22Rv1 (cell line): Measurements from ENCODE around the gene KCNQ2.

Experiments
- CTCF ChIP-seq: fragments of 450-650 bp; IDR thresholded peaks from 2 replicates; pipeline ENCODE4 v1.5.1; 2017; ENCODE audit warnings: mild to moderate bottlenecking
- ZFX ChIP-seq: fragments of 450-650 bp; IDR thresholded peaks from 2 replicates; pipeline ENCODE4 v1.6.1; 2017; ENCODE audit warnings: antibody characterized with exemption, borderline replicate concordance

GRCh38 chr20:63518351-63518861, 46.0 kb upstream of the KCNQ2 start:
- no peak for TF ChIP-seq CTCF
- TF ChIP-seq ZFX: no peak
